GM12878 (cell line): ENCODE data around the gene THOC7. TPM values are rescaled to one million over a fixed set of nuclear protein-coding genes. Genes with fewer than 3 reads are reported as not detected.

Experiments
- ATAC-seq: fragments of 200-7000 bp; cut with Tn5 transposase; 3 replicates; pipeline ENCODE4 v1.9.1; 2020; ENCODE audit warnings: mild to moderate bottlenecking, moderate library complexity
- BruUV-seq: library from RNA; stranded (reverse); fragments of 400-500 nt; replicated peaks from 2 replicates; lab custom pipeline; 2021; lab: Mats Ljungman, UMichigan
- CTCF ChIA-PET: fragments of 300-600 bp; sonication (Branson Sonifier 250); formaldehyde crosslinking; extraction: SDS; loops from one replicate; lab custom pipeline; 2021; ENCODE audit warnings: inconsistent platforms; lab: Yijun Ruan, JAX
- POLR2A ChIA-PET: fragments of 350-600 bp; formaldehyde crosslinking; extraction: SDS; loops from one replicate; lab custom pipeline; 2021; ENCODE audit warnings: inconsistent platforms; lab: Charles Lee
- RAD21 ChIA-PET: fragments of 300-600 bp; sonication (Branson Sonifier 250); formaldehyde crosslinking; loops from one replicate; lab custom pipeline; 2023; ENCODE audit warnings: antibody characterized with exemption; ENCODE audit not compliant: unreplicated experiment; lab: Charles Lee
- SMC1A ChIA-PET: fragments of 300-600 bp; sonication (Branson Sonifier 250); formaldehyde crosslinking; loops from one replicate; lab custom pipeline; 2023; ENCODE audit not compliant: unreplicated experiment, uncharacterized antibody; lab: Charles Lee
- DNase-seq: peaks from one replicate; pipeline ENCODE4 v3.0.0-alpha.2; 2011; ENCODE audit warnings: low read depth, low spot score
- FAIRE-seq: peaks from 3 replicates; lab custom pipeline; 2011; peaks lifted over from hg19 to GRCh38; lab: Jason Lieb, UNC
- H2AFZ ChIP-seq: 2 replicates; pipeline ENCODE4 v1.6.0; 2011; ENCODE audit warnings: low read depth, low read length, control low read depth; ENCODE audit not compliant: control insufficient read depth
- H3K27ac ChIP-seq: 2 replicates; pipeline ENCODE4 v1.5.1; 2011; ENCODE audit warnings: control low read depth; ENCODE audit not compliant: control insufficient read depth, insufficient read depth
- H3K27me3 ChIP-seq, 2 experiments: replicated peaks in 1 of 2; 2 replicates each; pipeline versions ENCODE4 v1.6.0 to v1.6.1; 2011; ENCODE audit warnings: low read length in 1 of 2; ENCODE audit not compliant: control insufficient read depth in 2 of 2, insufficient read depth in 2 of 2
- H3K36me3 ChIP-seq, 2 experiments: 2 replicates each; pipeline ENCODE4 v1.5.1; 2011; ENCODE audit warnings: low read length in 1 of 2; ENCODE audit not compliant: control insufficient read depth in 2 of 2, insufficient read depth in 2 of 2
- H3K4me1 ChIP-seq: 2 replicates; pipeline ENCODE4 v1.6.1; 2011; ENCODE audit warnings: mild to moderate bottlenecking, low read length, moderate library complexity, mixed read lengths; ENCODE audit not compliant: control insufficient read depth, insufficient read depth
- H3K4me2 ChIP-seq: 2 replicates; pipeline ENCODE4 v1.6.0; 2011; ENCODE audit warnings: control low read depth; ENCODE audit not compliant: control insufficient read depth, insufficient read depth
- H3K4me3 ChIP-seq: fragments of 200-600 bp; sonication (generic); 2 replicates; pipeline ENCODE4 v1.5.1; 2016
- H3K79me2 ChIP-seq: 2 replicates; pipeline ENCODE4 v1.6.0; 2011; ENCODE audit warnings: low read length; ENCODE audit not compliant: control insufficient read depth, insufficient read depth
- H3K9ac ChIP-seq: 2 replicates; pipeline ENCODE4 v1.8.0; 2011; ENCODE audit warnings: low read length, control low read depth, mixed read lengths; ENCODE audit not compliant: control insufficient read depth, insufficient read depth
- H3K9me3 ChIP-seq: replicated peaks from 3 replicates; pipeline ENCODE4 v1.5.1; 2011; ENCODE audit warnings: mild to moderate bottlenecking, low read length; ENCODE audit not compliant: control insufficient read depth, insufficient read depth
- H4K20me1 ChIP-seq: 2 replicates; pipeline ENCODE4 v1.6.0; 2011; ENCODE audit not compliant: control insufficient read depth, insufficient read depth
- MEF2B ChIP-seq: fragments of 450-650 bp; IDR thresholded peaks from 2 replicates; pipeline ENCODE4 v1.6.1; 2018; ENCODE audit warnings: mild to moderate bottlenecking, moderate library complexity; ENCODE audit not compliant: partially characterized antibody, poor library complexity, severe bottlenecking
- RAD51 ChIP-seq: fragments of 450-650 bp; IDR thresholded peaks from 2 replicates; pipeline ENCODE4 v1.6.1; 2016; ENCODE audit warnings: moderate library complexity, mild to moderate bottlenecking, inconsistent platforms
- YY1 ChIP-seq: IDR thresholded peaks from 2 replicates; pipeline ENCODE4 v1.6.1; 2011; ENCODE audit warnings: low read depth, mild to moderate bottlenecking, low read length
- ZNF687 ChIP-seq: fragments of 450-650 bp; IDR thresholded peaks from 2 replicates; pipeline ENCODE4 v1.6.1; 2017; ENCODE audit warnings: mild to moderate bottlenecking, moderate library complexity
- WGBS: methylation state at CpG from one replicate; pipeline ENCODE4 v1.1.6; 2016; ENCODE audit warnings: low lambda C conversion rate; ENCODE audit not compliant: insufficient replicate concordance, insufficient coverage; ENCODE audit errors: missing lambda C conversion rate; 5-methylcytosine and 5-hydroxymethylcytosine counted together
- in situ Hi-C: fragments of 300-500 bp; cut with MboI; formaldehyde crosslinking; loops from 9 replicates; pipeline ENCODE4 v1.14.3; 2018; ENCODE audit warnings: mixed read lengths
- intact Hi-C: fragments of 100-400 bp; cut with micrococcal nuclease; formaldehyde crosslinking; loops from one replicate; pipeline ENCODE4 v1.14.2; 2022; ENCODE audit not compliant: unreplicated experiment
- polyA plus RNA-seq, 11 experiments: library from polyadenylated mRNA; depleted of rRNA in 4 of 11; unstranded in 6 of 11; stranded (reverse) in 5 of 11; fragments of >200 nt; fragmentation: Nextera tagmentation in 4 of 11; fragmentation: Illumina TruSeq in 1 of 11; extraction: Ambion mirVana in 4 of 11; extraction: Trizol in 1 of 11; gene quantifications; 1 replicate in 1 of 11; 2 replicates in 10 of 11; pipeline versions ENCODE4 v1.2.1 to v1.2.3, GENCODE V29; 2011 to 2016; ENCODE audit warnings: inconsistent platforms in 2 of 11, missing spikeins in 2 of 11, low read depth in 1 of 11
- total RNA-seq, 4 experiments: library from RNA; depleted of rRNA in 3 of 4; stranded (reverse); fragments of >200 nt in 3 of 4; fragmentation: Illumina TruSeq in 1 of 4; extraction: Trizol in 1 of 4; gene quantifications; 2 replicates each; pipeline versions ENCODE4 v1.2.1 to v1.2.3, GENCODE V29; 2013 to 2021
- TF ChIP-seq, protein P1 (sequence below): fragments of 450-650 bp; IDR thresholded peaks from 2 replicates; pipeline ENCODE4 v1.6.1; 2014; ENCODE audit warnings: mild to moderate bottlenecking

The THOC7 gene
- total and polyA plus RNA-seq, 10 of the 15 experiments (the other 5 are each of a cell fraction or from before 2014, with no cell fraction given) = 61.7 to 269 (median 138) TPM

- BruUV-seq = no TSS peak
- H3K4me1 ChIP-seq = peaks cover 3% of the 10 kb centered on the region; the same call in 1 of the 2 replicates
- 81% methylated on average over 1 of the region's 1 CpG for WGBS
- H3K27me3 ChIP-seq = no peaks in the 10 kb centered on the region
- in situ Hi-C loops = no loop called here
- no peak for DNase-seq
- no peak overlapping the region for H3K4me3 ChIP-seq
- ATAC-seq = peak; percentile 60
- ChIA-PET SMC1A (no interaction called here), RAD21 (no interaction called here), CTCF (interaction anchor here (1.2 kb wide), 1 partner anchor 9 kb away, joined by 3 read pairs; no protein-coding TSS in a partner anchor), POLR2A (no interaction called here)
- TF ChIP-seq ZNF687 = 0 out of 2 replicates have a peak, but pooled peaks have one; percentile 40
- TF ChIP-seq MEF2B = no peak
- TF ChIP-seq RAD51 = peak; percentile 27; the same call in 1 of the 2 replicates
- TF ChIP-seq, protein P1, sequence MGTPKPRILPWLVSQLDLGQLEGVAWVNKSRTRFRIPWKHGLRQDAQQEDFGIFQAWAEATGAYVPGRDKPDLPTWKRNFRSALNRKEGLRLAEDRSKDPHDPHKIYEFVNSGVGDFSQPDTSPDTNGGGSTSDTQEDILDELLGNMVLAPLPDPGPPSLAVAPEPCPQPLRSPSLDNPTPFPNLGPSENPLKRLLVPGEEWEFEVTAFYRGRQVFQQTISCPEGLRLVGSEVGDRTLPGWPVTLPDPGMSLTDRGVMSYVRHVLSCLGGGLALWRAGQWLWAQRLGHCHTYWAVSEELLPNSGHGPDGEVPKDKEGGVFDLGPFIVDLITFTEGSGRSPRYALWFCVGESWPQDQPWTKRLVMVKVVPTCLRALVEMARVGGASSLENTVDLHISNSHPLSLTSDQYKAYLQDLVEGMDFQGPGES = no peak
- TF ChIP-seq YY1 = peak; percentile 75; the same call in 1 of the 2 replicates
- intact Hi-C loops = no loop called here
- no peaks in the 10 kb centered on the region for H3K36me3 ChIP-seq
- no peak overlapping the region for H3K9ac ChIP-seq
- no peaks in the 10 kb centered on the region for H3K9me3 ChIP-seq
- peaks cover 33% of the 10 kb centered on the region for H3K79me2 ChIP-seq
- no peak overlapping the region for H3K4me2 ChIP-seq
- H2AFZ ChIP-seq = no peak overlapping the region
- H3K27ac ChIP-seq = peak overlapping the region; percentile 42
- no peak for FAIRE-seq
- H4K20me1 ChIP-seq = no peaks in the 10 kb centered on the region
These were observed 8.2 kb downstream of the THOC7 start for GRCh38 chr3:63855333-63855940.
